ENCODE data around the gene TNFRSF8.

- TF ChIP-seq POLR2A (IDR thresholded peaks at IDR 0.05; ENCODE audit: low read length) (no peak), GATA1 (IDR thresholded peaks at IDR 0.05; ENCODE audit: low read depth, low read length) (no peak)
Measured at GRCh38 chr1:12149791-12150175, 86.7 kb downstream of the TNFRSF8 start.

Data from erythroblast (primary cell).